GM12878 (cell line): ENCODE measurements around the gene RPL12. TPM values are rescaled to one million over a fixed set of nuclear protein-coding genes. Genes with fewer than 3 reads are reported as not detected.

Source experiments
- ATAC-seq: fragments of 200-7000 bp; cut with Tn5 transposase; 3 replicates; pipeline ENCODE4 v1.9.1; 2020; ENCODE audit warnings: mild to moderate bottlenecking, moderate library complexity
- BruUV-seq: library from RNA; stranded (reverse); fragments of 400-500 nt; replicated peaks from 2 replicates; lab custom pipeline; 2021; lab: Mats Ljungman, UMichigan
- CTCF ChIA-PET: fragments of 300-600 bp; sonication (Branson Sonifier 250); formaldehyde crosslinking; extraction: SDS; loops from one replicate; lab custom pipeline; 2021; ENCODE audit warnings: inconsistent platforms; lab: Yijun Ruan, JAX
- POLR2A ChIA-PET: fragments of 350-600 bp; formaldehyde crosslinking; extraction: SDS; loops from one replicate; lab custom pipeline; 2021; ENCODE audit warnings: inconsistent platforms; lab: Charles Lee
- RAD21 ChIA-PET: fragments of 300-600 bp; sonication (Branson Sonifier 250); formaldehyde crosslinking; loops from one replicate; lab custom pipeline; 2023; ENCODE audit warnings: antibody characterized with exemption; ENCODE audit not compliant: unreplicated experiment; lab: Charles Lee
- SMC1A ChIA-PET: fragments of 300-600 bp; sonication (Branson Sonifier 250); formaldehyde crosslinking; loops from one replicate; lab custom pipeline; 2023; ENCODE audit not compliant: unreplicated experiment, uncharacterized antibody; lab: Charles Lee
- DNase-seq: peaks from one replicate; pipeline ENCODE4 v3.0.0-alpha.2; 2011; ENCODE audit warnings: low read depth, low spot score
- FAIRE-seq: peaks from 3 replicates; lab custom pipeline; 2011; peaks lifted over from hg19 to GRCh38; lab: Jason Lieb, UNC
- H2AFZ ChIP-seq: 2 replicates; pipeline ENCODE4 v1.6.0; 2011; ENCODE audit warnings: low read depth, low read length, control low read depth; ENCODE audit not compliant: control insufficient read depth
- H3K27ac ChIP-seq: 2 replicates; pipeline ENCODE4 v1.5.1; 2011; ENCODE audit warnings: control low read depth; ENCODE audit not compliant: control insufficient read depth, insufficient read depth
- H3K27me3 ChIP-seq, 2 experiments: replicated peaks in 1 of 2; 2 replicates each; pipeline versions ENCODE4 v1.6.0 to v1.6.1; 2011; ENCODE audit warnings: low read length in 1 of 2; ENCODE audit not compliant: control insufficient read depth in 2 of 2, insufficient read depth in 2 of 2
- H3K36me3 ChIP-seq, 2 experiments: 2 replicates each; pipeline ENCODE4 v1.5.1; 2011; ENCODE audit warnings: low read length in 1 of 2; ENCODE audit not compliant: control insufficient read depth in 2 of 2, insufficient read depth in 2 of 2
- H3K4me1 ChIP-seq: 2 replicates; pipeline ENCODE4 v1.6.1; 2011; ENCODE audit warnings: mild to moderate bottlenecking, low read length, moderate library complexity, mixed read lengths; ENCODE audit not compliant: control insufficient read depth, insufficient read depth
- H3K4me2 ChIP-seq: 2 replicates; pipeline ENCODE4 v1.6.0; 2011; ENCODE audit warnings: control low read depth; ENCODE audit not compliant: control insufficient read depth, insufficient read depth
- H3K4me3 ChIP-seq: fragments of 200-600 bp; sonication (generic); 2 replicates; pipeline ENCODE4 v1.5.1; 2016
- H3K79me2 ChIP-seq: 2 replicates; pipeline ENCODE4 v1.6.0; 2011; ENCODE audit warnings: low read length; ENCODE audit not compliant: control insufficient read depth, insufficient read depth
- H3K9ac ChIP-seq: 2 replicates; pipeline ENCODE4 v1.8.0; 2011; ENCODE audit warnings: low read length, control low read depth, mixed read lengths; ENCODE audit not compliant: control insufficient read depth, insufficient read depth
- H3K9me3 ChIP-seq: replicated peaks from 3 replicates; pipeline ENCODE4 v1.5.1; 2011; ENCODE audit warnings: mild to moderate bottlenecking, low read length; ENCODE audit not compliant: control insufficient read depth, insufficient read depth
- H4K20me1 ChIP-seq: 2 replicates; pipeline ENCODE4 v1.6.0; 2011; ENCODE audit not compliant: control insufficient read depth, insufficient read depth
- CREB1 ChIP-seq: IDR thresholded peaks from 2 replicates; pipeline ENCODE4 v1.6.1; 2012; ENCODE audit warnings: low read depth, mild to moderate bottlenecking, inconsistent platforms
- NFXL1 ChIP-seq: fragments of 450-650 bp; IDR thresholded peaks from 2 replicates; pipeline ENCODE4 v1.6.1; 2017; ENCODE audit warnings: antibody characterized with exemption, mild to moderate bottlenecking, borderline replicate concordance
- RAD21 ChIP-seq: IDR thresholded peaks from 2 replicates; pipeline ENCODE4 v1.6.1; 2011; ENCODE audit warnings: mild to moderate bottlenecking, low read depth, low read length, moderate library complexity; ENCODE audit not compliant: insufficient read depth
- SMC3 ChIP-seq: IDR thresholded peaks from 2 replicates; pipeline ENCODE4 v1.6.1; 2011; ENCODE audit warnings: low read length, improper control_type of control experiment, borderline replicate concordance
- STAT3 ChIP-seq: IDR thresholded peaks from 2 replicates; pipeline ENCODE4 v1.6.1; 2011; ENCODE audit warnings: low read depth, low read length, improper control_type of control experiment
- TAF1 ChIP-seq: IDR thresholded peaks from 2 replicates; pipeline ENCODE4 v1.6.1; 2011; ENCODE audit warnings: mild to moderate bottlenecking, low read depth, low read length, borderline replicate concordance
- TBL1XR1 ChIP-seq: IDR thresholded peaks from 2 replicates; pipeline ENCODE4 v1.6.1; 2012; ENCODE audit warnings: low read depth, low read length, improper control_type of control experiment
- WGBS: methylation state at CpG from one replicate; pipeline ENCODE4 v1.1.6; 2016; ENCODE audit warnings: low lambda C conversion rate; ENCODE audit not compliant: insufficient replicate concordance, insufficient coverage; ENCODE audit errors: missing lambda C conversion rate; 5-methylcytosine and 5-hydroxymethylcytosine counted together
- in situ Hi-C: fragments of 300-500 bp; cut with MboI; formaldehyde crosslinking; loops from 9 replicates; pipeline ENCODE4 v1.14.3; 2018; ENCODE audit warnings: mixed read lengths
- intact Hi-C: fragments of 100-400 bp; cut with micrococcal nuclease; formaldehyde crosslinking; loops from one replicate; pipeline ENCODE4 v1.14.2; 2022; ENCODE audit not compliant: unreplicated experiment
- polyA plus RNA-seq, 11 experiments: library from polyadenylated mRNA; depleted of rRNA in 4 of 11; unstranded in 6 of 11; stranded (reverse) in 5 of 11; fragments of >200 nt; fragmentation: Nextera tagmentation in 4 of 11; fragmentation: Illumina TruSeq in 1 of 11; extraction: Ambion mirVana in 4 of 11; extraction: Trizol in 1 of 11; gene quantifications; 1 replicate in 1 of 11; 2 replicates in 10 of 11; pipeline versions ENCODE4 v1.2.1 to v1.2.3, GENCODE V29; 2011 to 2016; ENCODE audit warnings: inconsistent platforms in 2 of 11, missing spikeins in 2 of 11, low read depth in 1 of 11
- total RNA-seq, 4 experiments: library from RNA; depleted of rRNA in 3 of 4; stranded (reverse); fragments of >200 nt in 3 of 4; fragmentation: Illumina TruSeq in 1 of 4; extraction: Trizol in 1 of 4; gene quantifications; 2 replicates each; pipeline versions ENCODE4 v1.2.1 to v1.2.3, GENCODE V29; 2013 to 2021
- TF ChIP-seq, protein P1 (sequence below): fragments of 450-650 bp; IDR thresholded peaks from 2 replicates; pipeline ENCODE4 v1.6.1; 2016; ENCODE audit warnings: mild to moderate bottlenecking, moderate library complexity, borderline replicate concordance
- TF ChIP-seq, protein P2 (sequence below), 3 experiments: IDR thresholded peaks in 2 of 3; conservative IDR thresholded peaks in 1 of 3; 2 replicates each; pipeline ENCODE4 v1.5.1; 2011; ENCODE audit warnings: low read depth in 3 of 3, low read length in 3 of 3, mild to moderate bottlenecking in 3 of 3, control low read depth in 2 of 3, moderate library complexity in 2 of 3, inconsistent platforms in 1 of 3, mixed read lengths in 1 of 3; ENCODE audit not compliant: control insufficient read depth in 2 of 3, insufficient read depth in 1 of 3; ENCODE audit errors: extremely low read depth in 1 of 3

Gene RPL12
- total and polyA plus RNA-seq, 10 of the 15 experiments (the other 5 are each of a cell fraction or from before 2014, with no cell fraction given) = 961 to 5,544 (median 2,858) TPM

DNA sequence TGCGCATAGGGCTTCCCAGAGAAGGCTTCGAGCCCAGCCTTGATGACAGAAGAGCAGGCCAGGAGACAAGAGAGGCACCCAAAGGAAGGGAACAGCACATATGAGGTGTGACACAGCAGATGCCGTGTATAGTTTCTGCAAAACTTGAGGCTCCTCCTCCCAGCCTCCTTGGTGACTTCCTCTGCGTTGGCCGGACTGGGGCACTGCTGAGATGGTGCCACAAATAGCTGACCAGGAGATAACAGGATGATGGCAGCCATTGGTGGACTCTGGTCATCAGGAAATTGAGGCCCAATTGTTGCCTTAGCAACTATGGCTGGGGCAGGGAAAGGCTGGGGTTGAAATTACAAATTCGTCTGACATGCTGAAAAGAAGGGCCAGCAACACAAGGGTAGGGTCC is 31.9 kb downstream of the RPL12 start (continued):
- TF ChIP-seq, protein P1, sequence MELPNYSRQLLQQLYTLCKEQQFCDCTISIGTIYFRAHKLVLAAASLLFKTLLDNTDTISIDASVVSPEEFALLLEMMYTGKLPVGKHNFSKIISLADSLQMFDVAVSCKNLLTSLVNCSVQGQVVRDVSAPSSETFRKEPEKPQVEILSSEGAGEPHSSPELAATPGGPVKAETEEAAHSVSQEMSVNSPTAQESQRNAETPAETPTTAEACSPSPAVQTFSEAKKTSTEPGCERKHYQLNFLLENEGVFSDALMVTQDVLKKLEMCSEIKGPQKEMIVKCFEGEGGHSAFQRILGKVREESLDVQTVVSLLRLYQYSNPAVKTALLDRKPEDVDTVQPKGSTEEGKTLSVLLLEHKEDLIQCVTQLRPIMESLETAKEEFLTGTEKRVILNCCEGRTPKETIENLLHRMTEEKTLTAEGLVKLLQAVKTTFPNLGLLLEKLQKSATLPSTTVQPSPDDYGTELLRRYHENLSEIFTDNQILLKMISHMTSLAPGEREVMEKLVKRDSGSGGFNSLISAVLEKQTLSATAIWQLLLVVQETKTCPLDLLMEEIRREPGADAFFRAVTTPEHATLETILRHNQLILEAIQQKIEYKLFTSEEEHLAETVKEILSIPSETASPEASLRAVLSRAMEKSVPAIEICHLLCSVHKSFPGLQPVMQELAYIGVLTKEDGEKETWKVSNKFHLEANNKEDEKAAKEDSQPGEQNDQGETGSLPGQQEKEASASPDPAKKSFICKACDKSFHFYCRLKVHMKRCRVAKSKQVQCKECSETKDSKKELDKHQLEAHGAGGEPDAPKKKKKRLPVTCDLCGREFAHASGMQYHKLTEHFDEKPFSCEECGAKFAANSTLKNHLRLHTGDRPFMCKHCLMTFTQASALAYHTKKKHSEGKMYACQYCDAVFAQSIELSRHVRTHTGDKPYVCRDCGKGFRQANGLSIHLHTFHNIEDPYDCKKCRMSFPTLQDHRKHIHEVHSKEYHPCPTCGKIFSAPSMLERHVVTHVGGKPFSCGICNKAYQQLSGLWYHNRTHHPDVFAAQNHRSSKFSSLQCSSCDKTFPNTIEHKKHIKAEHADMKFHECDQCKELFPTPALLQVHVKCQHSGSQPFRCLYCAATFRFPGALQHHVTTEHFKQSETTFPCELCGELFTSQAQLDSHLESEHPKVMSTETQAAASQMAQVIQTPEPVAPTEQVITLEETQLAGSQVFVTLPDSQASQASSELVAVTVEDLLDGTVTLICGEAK = no peak
- no peak for TF ChIP-seq CREB1
- no peak for TF ChIP-seq NFXL1

DNA sequence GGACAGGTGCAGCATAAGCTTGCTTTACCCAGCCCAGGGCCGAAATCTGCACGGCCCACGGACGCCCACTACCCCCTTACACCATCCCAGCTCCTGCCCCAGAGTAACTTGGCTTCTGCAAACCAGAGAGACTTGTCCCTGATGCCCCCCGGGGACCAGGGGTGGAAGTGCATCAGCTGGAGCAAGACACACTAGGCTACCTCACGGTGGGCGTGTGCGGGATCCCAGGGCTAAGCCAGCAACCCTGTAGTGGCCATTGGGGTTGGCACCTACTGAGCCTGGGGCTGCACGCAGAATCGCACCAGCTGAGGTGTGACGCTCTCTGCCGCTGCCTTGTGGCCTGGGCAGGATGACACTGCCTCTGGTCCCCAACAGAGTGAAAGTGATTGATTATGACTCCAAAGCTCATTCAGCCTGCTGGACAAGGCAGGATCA is 33.2 kb downstream of the RPL12 start:
- ChIA-PET RAD21 (interaction anchor here (1.1 kb wide), 1 partner anchor 194 kb away, joined by 3 read pairs; no protein-coding TSS in a partner anchor), POLR2A (no interaction called here), CTCF (interaction anchor here (0.6 to 1.2 kb wide), 4 partner anchors 65 to 477 kb away, joined by 3 to 4 read pairs (median 4); no protein-coding TSS in a partner anchor), SMC1A (interaction anchor here (0.6 to 1.0 kb wide), 2 partner anchors 32 to 203 kb away, joined by 3 read pairs; no protein-coding TSS in a partner anchor)
- Histone ChIP-seq H3K4me3 (no peak overlapping the region), H3K27me3 (no peaks in the 10 kb centered on the region), H3K9ac (no peak overlapping the region), H3K79me2 (peaks cover 7% of the 10 kb centered on the region), H3K9me3 (no peaks in the 10 kb centered on the region), H3K4me1 (peaks cover 8% of the 10 kb centered on the region), H3K36me3 (no peaks in the 10 kb centered on the region), H3K27ac (no peak overlapping the region), H2AFZ (no peak overlapping the region), H3K4me2 (no peak overlapping the region), H4K20me1 (no peaks in the 10 kb centered on the region)
- TF ChIP-seq STAT3 (no peak), TBL1XR1 (no peak), RAD21 (peak; percentile 38; the same call in 1 of the 2 replicates), SMC3 (peak; percentile 34; the same call in 1 of the 2 replicates), TAF1 (no peak)
- TF ChIP-seq, protein P2, sequence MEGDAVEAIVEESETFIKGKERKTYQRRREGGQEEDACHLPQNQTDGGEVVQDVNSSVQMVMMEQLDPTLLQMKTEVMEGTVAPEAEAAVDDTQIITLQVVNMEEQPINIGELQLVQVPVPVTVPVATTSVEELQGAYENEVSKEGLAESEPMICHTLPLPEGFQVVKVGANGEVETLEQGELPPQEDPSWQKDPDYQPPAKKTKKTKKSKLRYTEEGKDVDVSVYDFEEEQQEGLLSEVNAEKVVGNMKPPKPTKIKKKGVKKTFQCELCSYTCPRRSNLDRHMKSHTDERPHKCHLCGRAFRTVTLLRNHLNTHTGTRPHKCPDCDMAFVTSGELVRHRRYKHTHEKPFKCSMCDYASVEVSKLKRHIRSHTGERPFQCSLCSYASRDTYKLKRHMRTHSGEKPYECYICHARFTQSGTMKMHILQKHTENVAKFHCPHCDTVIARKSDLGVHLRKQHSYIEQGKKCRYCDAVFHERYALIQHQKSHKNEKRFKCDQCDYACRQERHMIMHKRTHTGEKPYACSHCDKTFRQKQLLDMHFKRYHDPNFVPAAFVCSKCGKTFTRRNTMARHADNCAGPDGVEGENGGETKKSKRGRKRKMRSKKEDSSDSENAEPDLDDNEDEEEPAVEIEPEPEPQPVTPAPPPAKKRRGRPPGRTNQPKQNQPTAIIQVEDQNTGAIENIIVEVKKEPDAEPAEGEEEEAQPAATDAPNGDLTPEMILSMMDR (IDR thresholded peaks at IDR 0.05 in 2 of 3, conservative IDR thresholded peaks at IDR 0.05 in 1 of 3; ENCODE audit: control insufficient read depth in 2 of 3, extremely low read depth in 1 of 3, insufficient read depth in 1 of 3, low read depth in 3 of 3, low read length in 3 of 3) = peak; percentile 42 to 60 (median 44); a peak in 5 of 6 replicates
- intact Hi-C loops (no loop called here), in situ Hi-C loops (no loop called here)
- no peak for FAIRE-seq
- WGBS = 81% methylated on average over 12 of the region's 12 CpGs
- no peak for DNase-seq
- peak; percentile 89 for ATAC-seq
- no TSS peak for BruUV-seq
